ENCODE data around the gene EZH2.

DNA sequence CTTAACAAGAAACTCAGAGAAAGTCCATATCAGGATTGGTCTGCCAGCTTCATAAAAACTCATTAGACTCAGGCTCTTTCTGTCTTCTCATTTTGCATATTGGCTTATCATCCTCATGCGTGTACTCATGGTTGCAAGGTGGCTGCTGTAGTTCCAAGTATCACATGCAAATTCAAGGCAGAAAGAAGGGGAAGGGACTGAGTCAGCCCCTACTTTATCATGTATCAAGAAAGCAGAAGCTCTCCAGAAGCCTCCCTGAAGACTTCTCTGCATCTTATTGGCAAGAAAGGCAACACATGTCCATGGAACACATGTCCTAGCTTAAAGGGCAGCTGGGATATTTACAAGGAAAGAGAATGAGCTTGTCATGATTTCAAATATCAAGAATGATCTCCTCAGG, 19.4 kb upstream of the EZH2 start:
- TF ChIP-seq POLR2A (IDR thresholded peaks at IDR 0.05) (no peak), POLR2AphosphoS5 (IDR thresholded peaks at IDR 0.05) (no peak)
- TF ChIP-seq, protein P1, sequence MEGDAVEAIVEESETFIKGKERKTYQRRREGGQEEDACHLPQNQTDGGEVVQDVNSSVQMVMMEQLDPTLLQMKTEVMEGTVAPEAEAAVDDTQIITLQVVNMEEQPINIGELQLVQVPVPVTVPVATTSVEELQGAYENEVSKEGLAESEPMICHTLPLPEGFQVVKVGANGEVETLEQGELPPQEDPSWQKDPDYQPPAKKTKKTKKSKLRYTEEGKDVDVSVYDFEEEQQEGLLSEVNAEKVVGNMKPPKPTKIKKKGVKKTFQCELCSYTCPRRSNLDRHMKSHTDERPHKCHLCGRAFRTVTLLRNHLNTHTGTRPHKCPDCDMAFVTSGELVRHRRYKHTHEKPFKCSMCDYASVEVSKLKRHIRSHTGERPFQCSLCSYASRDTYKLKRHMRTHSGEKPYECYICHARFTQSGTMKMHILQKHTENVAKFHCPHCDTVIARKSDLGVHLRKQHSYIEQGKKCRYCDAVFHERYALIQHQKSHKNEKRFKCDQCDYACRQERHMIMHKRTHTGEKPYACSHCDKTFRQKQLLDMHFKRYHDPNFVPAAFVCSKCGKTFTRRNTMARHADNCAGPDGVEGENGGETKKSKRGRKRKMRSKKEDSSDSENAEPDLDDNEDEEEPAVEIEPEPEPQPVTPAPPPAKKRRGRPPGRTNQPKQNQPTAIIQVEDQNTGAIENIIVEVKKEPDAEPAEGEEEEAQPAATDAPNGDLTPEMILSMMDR (IDR thresholded peaks at IDR 0.05): no peak

Data from sigmoid colon (tissue), 4 donors.